GM10266 (cell line): ENCODE measurements around the gene GALNT8.
"Not testable (repeated sequence)": the region's sequence is repeated elsewhere in the genome, so short reads cannot be mapped to it uniquely, and the experiment has no call there.

ENCODE experiments used
- DNase-seq: peaks from one replicate; pipeline ENCODE4 v3.0.0; 2012; ENCODE audit errors: extremely low spot score
- CTCF ChIP-seq: IDR thresholded peaks from 2 replicates; pipeline ENCODE4 v1.5.1; 2012; ENCODE audit warnings: mild to moderate bottlenecking, low read depth; ENCODE audit not compliant: control insufficient read depth, insufficient read depth; ENCODE audit errors: missing control alignments

GALNT8 gene

GRCh38 chr12:4720637-4720995 lies 416 bp downstream of the GALNT8 start:
- no peak for TF ChIP-seq CTCF
- no peak for DNase-seq

- not testable (repeated sequence) for DNase-seq
Observed at GRCh38 chr12:4721587-4721986, 1.4 kb downstream of the GALNT8 start.

- no peak for TF ChIP-seq CTCF
- no peak for DNase-seq
Observed at GRCh38 chr12:4723226-4723625, 3.0 kb downstream of the GALNT8 start.

GRCh38 chr12:4725057-4725456 lies 4.9 kb downstream of the GALNT8 start:
- no peak for TF ChIP-seq CTCF
- DNase-seq, result no peak

GRCh38 chr12:4734625-4735340 lies 14.6 kb downstream of the GALNT8 start:
- no peak for DNase-seq
- no peak for TF ChIP-seq CTCF

GRCh38 chr12:4736091-4736490 lies 15.9 kb downstream of the GALNT8 start:
- no peak for DNase-seq
- no peak for TF ChIP-seq CTCF

GRCh38 chr12:4738541-4738940 lies 18.3 kb downstream of the GALNT8 start:
- DNase-seq, result no peak
- TF ChIP-seq CTCF, result no peak
